Esophagus muscularis mucosa (tissue), 3 donors: ENCODE measurements around the gene HERPUD2.

Source experiments
- EP300 ChIP-seq: sonication (generic); formaldehyde crosslinking; IDR thresholded peaks from one replicate; pipeline ENCODE4 v1.6.1; 2017; ENCODE audit warnings: antibody characterized with exemption
- TF ChIP-seq, protein P1 (sequence below), 3 experiments: fragments of 200-600 bp in 2 of 3; fragments of 450-650 bp in 1 of 3; sonication (generic) in 2 of 3; IDR thresholded peaks; one replicate each; pipeline ENCODE4 v1.5.1; 2017 to 2019; ENCODE audit warnings: antibody characterized with exemption in 3 of 3, mild to moderate bottlenecking in 2 of 3, moderate library complexity in 1 of 3

DNA sequence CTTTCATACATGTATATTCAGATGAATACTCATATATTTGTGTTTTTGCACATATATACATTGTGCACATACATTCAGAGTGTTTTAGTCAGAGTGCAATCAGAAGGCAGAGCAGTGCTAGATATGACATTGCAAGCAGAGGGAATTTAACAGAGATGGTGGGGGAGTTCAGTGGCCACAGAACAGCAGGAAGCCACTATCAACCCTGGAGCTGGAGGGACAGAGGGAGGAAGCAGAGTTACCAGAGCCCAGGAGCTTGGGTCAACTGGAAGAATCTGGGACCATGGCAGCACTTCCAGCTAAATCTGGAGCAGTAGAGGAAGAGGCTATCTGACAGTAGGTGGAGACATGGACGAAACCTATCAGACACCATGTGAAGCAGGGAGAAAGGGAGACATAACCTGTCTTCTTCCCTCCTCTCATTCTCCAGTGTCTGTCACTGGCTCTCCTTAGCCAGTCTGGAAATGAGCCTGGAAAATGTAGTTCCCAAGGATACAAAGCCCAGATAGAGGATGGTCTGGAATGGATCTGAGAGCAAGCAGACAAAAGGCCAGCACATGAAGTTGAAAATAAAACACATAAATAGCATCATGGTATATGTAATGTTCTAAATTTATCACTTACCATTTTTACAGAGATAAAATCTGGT lies 33.6 kb upstream of the HERPUD2 start:
- TF ChIP-seq EP300: no peak
- TF ChIP-seq, protein P1, sequence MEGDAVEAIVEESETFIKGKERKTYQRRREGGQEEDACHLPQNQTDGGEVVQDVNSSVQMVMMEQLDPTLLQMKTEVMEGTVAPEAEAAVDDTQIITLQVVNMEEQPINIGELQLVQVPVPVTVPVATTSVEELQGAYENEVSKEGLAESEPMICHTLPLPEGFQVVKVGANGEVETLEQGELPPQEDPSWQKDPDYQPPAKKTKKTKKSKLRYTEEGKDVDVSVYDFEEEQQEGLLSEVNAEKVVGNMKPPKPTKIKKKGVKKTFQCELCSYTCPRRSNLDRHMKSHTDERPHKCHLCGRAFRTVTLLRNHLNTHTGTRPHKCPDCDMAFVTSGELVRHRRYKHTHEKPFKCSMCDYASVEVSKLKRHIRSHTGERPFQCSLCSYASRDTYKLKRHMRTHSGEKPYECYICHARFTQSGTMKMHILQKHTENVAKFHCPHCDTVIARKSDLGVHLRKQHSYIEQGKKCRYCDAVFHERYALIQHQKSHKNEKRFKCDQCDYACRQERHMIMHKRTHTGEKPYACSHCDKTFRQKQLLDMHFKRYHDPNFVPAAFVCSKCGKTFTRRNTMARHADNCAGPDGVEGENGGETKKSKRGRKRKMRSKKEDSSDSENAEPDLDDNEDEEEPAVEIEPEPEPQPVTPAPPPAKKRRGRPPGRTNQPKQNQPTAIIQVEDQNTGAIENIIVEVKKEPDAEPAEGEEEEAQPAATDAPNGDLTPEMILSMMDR (IDR thresholded peaks at IDR 0.05): no peak
